AG09319 (cell line): ENCODE data around the gene KCNMB4.

ENCODE experiments used
- DNase-seq: peaks from one replicate; pipeline ENCODE4 v3.0.0-alpha.2; 2010; ENCODE audit warnings: low read depth; ENCODE audit errors: extremely low read depth
- CTCF ChIP-seq: IDR thresholded peaks from 2 replicates; pipeline ENCODE4 v1.5.1; 2011; ENCODE audit warnings: low read depth, mild to moderate bottlenecking, inconsistent platforms, low read length, moderate library complexity

Gene KCNMB4

GRCh38 chr12:70415987-70416386 is 49.9 kb downstream of the KCNMB4 start:
- DNase-seq = no peak
- no peak for TF ChIP-seq CTCF

GRCh38 chr12:70417121-70417520 is 51.0 kb downstream of the KCNMB4 start:
- no peak for DNase-seq
- no peak for TF ChIP-seq CTCF

GRCh38 chr12:70418101-70418500 is 52.0 kb downstream of the KCNMB4 start:
- no peak for TF ChIP-seq CTCF
- DNase-seq = no peak

- TF ChIP-seq CTCF = no peak
- DNase-seq = no peak
Measured at GRCh38 chr12:70422631-70423030, 56.5 kb downstream of the KCNMB4 start.

GRCh38 chr12:70426620-70427019 is 60.5 kb downstream of the KCNMB4 start:
- TF ChIP-seq CTCF = no peak
- DNase-seq = no peak

- TF ChIP-seq CTCF = no peak
- no peak for DNase-seq
Measured at GRCh38 chr12:70427611-70428010, 61.5 kb downstream of the KCNMB4 start.

- DNase-seq = no peak
- no peak for TF ChIP-seq CTCF
Measured at GRCh38 chr12:70430400-70430799, 64.3 kb downstream of the KCNMB4 start.
